Measurements from ENCODE around the gene TMEM273.

The TMEM273 gene, protein sequence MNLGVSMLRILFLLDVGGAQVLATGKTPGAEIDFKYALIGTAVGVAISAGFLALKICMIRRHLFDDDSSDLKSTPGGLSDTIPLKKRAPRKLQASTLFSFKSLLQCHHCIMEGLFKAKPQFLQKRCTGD

DNA sequence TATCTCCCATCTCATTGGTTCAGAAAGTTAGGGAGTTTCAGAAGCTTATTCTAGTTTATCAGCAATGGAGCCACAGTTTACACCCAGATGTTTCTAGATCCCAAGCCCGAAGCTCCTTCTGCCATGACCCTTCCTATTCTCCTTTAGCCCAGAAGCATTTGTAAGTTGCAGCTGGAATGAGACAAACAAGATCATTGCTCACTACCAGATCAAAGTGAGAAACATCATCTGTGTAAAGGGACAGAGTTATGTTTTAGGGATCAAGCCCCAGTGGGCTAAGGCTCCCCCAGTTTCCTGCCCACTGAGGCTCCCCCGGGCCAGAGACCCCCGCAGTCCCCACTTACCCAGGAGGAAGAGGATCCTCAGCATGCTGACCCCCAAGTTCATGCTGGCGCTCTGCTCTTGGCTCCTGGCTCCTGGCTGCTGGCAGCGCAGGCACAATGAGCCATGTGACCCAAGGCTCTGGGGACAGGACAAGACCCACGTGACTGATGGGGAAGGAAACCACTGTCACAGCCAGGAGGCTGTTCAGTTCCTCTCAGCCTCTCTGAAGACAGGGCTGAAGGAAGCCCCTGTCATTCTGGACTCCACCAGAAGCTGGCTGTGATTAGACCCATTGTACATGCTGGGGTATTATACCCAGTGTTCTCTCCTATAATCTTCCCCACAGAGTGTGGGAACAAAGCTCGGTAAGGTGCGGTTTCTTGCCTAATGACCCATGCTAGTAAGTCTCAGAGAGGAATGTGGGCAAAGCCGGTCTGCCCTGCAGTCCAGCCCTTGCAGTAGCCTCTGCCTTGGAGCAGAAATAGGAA lies at the start of gene TMEM273:
TMEM273 (minus strand) TSS at position 442 of the 812 bp plus-strand sequence; CDS start at position 387, 55 bp downstream.
- no peak for DNase-seq (ENCODE audit: low spot score)

DNA sequence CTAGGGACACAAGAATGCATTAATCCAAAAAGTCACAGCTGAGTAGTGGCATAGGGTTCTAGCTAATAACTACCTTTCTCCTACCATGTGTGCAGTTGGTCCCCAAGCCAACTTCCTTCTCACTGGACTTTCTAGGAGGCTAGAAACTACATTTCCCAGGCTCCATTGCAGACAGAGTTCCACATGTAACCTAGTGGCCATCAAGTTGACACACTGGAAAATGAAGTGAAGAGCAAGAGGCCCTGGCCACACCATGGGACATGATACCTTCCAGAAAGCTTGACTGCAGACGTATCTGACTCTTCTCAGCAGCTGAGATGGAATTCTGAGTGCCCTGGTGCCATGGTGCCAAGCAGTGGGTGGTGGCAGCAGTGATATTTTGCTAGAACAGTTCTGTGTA lies 49.8 kb upstream of the TMEM273 start:
- DNase-seq (ENCODE audit: low spot score) = no peak

DNA sequence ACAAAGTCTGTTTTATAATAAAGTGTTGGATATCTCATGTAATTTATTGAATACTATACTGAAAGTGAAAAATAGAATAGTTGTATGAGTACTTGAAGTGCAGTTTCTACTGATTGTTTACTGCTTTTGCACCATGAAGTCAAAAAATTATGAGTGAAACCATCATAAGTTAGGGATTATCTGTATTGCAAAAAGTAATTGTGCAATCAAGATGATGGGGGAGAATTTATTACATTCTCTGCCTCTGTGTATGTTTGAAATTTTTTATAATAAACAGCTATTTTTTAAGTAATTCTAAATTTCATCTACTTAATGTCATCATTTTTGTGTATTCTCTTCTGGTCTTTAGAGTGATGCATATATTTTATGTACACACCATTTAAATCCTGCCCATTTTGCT lies 47.2 kb upstream of the TMEM273 start:
- no peak for DNase-seq (ENCODE audit: low spot score)

DNA sequence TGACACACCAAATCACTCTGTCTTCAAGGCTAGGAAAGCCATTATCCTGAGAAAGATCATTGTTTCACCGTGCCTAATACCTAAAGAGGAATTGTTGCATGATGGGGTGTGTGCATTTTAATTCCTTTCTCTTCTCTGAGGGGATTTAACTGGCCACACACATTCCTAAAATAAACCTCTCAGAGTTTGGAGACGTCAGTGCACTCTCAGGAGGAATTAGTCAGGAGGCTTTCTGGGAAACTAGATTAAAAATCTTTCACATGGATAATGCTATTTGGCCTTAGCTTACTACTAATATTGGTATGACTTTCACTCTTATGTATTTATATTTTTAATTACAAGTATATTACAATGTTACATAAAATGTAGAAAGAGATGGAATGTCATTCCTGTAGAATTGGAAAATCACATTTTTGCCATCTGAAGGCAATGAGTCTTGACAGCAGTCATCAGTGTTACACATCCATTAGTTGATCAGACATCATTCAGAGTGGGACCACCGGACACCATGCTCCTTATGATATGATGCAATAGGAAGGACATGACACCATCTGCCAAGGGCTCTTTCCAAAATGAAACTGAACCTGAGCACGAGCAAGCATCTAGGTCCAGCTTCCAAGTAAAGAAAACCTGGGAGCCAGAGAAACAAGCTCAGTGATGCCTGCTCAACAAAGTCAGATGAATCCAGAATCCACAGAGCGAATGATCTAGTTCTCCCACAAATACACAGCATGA lies 43.1 kb upstream of the TMEM273 start:
- no peak for DNase-seq (ENCODE audit: low spot score)

DNA sequence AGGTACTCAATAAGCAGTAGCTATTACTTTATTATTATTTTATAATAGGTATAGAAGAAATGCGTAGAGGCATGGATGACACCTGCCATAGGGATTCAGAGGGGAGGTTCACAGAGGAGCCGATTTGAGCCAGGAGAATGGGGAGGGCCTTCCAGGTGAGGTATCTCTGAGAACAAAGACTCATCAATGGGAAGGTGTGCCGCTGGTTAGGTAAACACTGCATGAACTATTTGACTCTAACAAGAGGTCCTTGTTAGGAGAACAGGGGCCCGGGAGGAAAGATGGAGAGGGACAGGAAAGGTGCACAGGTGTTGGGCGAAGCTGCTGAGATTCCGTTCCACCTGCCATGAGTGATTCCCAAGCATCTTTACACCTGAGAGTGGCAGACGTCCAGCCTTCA lies 41.8 kb upstream of the TMEM273 start:
- DNase-seq (ENCODE audit: low spot score) = no peak

DNA sequence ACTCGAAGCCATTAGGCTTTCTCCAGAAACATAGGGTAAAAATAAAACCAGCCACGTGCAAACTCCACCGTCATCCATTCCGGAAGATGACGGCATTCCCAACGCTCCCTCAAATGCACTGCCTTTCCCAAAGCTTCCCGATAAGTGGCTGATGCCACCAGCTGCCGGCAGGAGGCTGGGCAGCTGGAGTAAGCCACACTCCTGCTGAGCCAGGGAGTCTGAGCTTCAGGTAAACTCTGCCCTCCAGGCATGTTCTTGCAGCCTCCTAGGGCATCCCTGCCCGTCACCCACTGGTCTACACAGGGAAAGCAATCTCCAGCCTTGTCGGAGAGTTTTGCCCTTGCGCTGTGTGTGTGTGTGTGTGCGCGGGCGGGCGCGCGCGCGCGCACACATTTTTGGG lies 40.5 kb upstream of the TMEM273 start:
- DNase-seq (ENCODE audit: low spot score) = no peak

DNA sequence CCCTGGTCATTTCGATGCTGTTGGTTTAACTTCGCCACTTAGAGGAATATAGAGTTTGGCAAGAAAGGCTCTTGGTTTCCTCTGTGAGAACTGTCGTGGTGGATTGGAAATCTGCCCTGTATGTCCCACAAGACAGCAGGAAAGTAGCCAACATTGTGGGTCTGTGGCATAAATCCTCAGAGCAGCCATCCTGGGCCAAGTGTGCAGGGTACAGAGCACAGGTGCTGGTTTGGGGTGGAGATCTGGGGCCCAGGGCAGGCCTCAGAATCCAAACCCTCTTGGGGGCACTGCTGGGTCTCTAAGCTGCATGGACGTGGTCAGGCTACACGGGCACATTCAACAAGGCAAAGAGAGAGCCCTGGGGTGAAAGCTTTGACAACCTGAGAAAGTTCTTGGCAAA lies 39.2 kb upstream of the TMEM273 start:
- no peak for DNase-seq (ENCODE audit: low spot score)

DNA sequence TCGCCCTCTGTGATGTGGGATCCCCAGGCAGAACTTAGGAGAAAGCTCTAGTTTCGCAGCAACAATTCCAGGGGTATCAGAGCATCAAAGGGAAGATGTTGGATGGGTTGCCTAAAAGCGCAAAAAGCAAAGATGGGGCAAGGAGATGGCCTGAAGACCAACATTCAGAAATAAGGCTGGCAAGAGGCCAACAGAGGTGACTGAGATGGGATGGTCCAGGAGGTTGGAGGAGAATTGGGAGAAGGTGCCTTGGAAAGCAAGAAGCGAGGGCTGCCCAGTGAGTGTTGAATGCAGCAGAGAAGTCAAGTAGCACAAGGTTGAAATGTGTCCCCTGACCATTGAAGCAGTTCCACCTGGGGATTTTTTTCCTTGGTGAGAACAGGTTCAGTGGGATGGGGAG lies 38.4 kb upstream of the TMEM273 start:
- DNase-seq (ENCODE audit: low spot score) = no peak

DNA sequence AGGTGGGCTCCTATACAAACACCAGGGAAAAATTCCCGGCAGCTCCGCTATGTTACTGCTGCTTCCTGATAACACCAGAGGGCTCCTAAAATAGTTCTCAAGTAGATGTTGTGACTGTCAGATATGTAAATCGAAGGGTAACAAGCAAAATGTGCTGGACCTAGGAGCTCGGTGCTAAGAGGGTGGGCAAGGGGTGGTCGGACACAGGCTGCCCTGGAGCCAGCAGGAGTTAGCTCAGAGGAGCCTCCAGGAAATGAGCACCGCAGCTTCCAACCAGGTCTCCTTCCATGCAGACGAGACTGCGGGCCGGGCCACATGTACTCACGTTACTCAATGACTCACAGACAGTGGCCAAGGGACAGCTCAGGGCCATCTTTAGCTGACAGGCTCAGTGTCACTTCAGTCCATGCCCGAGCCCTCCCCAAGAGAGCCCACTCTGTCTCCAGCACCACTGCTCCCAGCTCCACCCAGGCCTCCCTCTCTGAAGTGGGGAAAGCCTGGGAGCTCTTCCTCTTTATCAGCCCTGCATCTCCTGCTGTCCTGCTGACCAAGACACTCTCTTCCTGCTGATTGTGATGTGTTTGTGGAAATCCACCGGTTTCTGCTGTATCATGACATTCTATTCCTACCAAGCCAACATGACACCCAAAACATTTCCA lies 37.2 kb upstream of the TMEM273 start:
- DNase-seq (ENCODE audit: low spot score) = no peak

DNA sequence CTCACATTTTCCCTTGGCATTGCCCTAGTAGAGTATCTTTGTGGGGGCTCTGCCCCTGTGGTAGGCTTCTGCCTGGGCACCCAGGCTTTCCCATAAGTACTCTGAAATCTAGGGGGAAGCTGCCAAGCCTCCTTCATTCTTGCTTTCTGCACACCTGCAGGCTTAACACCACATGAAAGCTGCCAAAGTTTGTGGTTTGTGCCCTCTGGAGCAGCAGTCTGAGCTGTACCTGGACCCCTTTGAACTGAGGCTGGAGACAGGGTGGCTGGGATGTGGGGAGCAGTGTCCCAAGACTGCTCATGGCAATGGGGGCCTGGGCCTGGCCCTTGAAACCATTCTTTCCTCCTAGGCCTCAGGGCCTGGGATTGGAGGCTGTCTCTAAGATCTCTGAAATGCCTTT lies 35.0 kb upstream of the TMEM273 start:
- DNase-seq (ENCODE audit: low spot score) = no peak

DNA sequence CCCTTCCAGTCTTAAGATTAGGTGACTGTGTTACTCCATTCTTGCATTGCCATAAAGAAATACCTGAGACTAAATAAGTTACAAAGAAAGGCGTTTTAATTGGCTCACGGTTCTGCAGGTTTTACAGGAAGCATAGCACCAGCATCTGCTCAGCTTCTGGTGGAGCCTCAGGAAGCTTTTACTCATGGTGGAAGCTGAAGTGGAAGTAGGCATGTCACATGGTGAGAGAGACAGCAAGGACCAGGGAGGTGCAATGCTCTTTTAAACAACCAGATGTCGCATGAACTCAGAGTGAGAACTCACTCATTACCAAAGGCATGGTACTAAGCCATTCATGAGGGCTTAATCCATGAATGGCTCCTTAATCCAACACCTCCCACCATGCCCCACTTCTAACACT lies 34.0 kb upstream of the TMEM273 start:
- no peak for DNase-seq (ENCODE audit: low spot score)

DNA sequence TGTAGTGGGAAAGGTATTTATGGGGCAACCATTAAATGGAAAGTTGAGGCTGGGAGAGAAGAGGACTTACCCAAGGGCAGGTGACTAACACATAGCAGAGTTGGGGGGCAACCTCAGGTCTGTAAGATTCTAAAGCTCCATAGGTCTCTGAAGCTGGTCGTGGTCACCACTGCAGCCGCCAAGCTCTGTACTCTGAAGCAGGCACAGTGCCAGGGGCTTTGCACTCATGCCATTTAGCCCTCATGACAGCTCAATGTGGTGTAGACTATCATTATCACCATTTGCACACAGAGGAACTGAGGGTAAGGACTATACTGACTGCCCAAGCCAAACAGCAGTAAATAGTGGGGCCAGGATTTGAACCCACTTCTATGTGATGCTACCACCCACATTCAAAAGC lies 32.5 kb upstream of the TMEM273 start:
- DNase-seq (ENCODE audit: low spot score) = no peak

DNA sequence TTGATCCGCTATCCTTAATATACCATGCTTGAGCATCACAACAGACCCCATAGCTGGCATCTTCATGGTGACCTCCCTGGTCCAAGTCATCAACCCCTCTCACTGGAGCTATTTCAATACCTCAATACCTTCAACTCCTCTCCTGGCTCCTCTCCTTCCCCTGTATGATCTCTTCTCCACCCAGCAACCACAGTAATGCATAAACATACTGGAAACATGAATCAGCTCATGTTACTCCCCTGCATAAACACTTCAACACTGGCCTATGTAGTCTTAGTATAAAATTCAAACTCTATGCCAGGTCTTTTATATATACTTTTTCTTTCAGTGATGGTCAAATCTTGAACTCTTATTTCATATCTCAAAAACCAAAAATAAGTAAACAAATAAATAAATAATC lies 31.8 kb upstream of the TMEM273 start:
- no peak for DNase-seq (ENCODE audit: low spot score)

DNA sequence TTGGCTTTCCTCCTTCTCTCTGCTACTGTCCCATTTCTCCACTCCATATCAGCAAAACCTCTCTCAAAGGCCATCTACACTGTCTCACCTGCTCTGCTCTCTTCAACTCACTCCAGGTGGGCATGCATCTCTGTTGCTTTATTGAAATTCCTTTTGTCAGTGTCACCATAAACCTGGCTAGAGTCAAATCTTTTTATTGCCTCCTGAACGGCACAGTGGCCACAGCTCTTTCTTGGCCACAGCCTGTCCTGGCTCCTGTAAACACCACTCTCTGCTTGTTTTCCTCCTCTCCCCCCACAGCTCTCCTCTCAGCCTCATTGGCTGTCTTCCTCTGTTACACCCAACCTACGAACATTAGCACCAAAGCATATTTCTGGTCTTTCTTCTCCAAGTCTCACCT lies 31.1 kb upstream of the TMEM273 start:
- no peak for DNase-seq (ENCODE audit: low spot score)

DNA sequence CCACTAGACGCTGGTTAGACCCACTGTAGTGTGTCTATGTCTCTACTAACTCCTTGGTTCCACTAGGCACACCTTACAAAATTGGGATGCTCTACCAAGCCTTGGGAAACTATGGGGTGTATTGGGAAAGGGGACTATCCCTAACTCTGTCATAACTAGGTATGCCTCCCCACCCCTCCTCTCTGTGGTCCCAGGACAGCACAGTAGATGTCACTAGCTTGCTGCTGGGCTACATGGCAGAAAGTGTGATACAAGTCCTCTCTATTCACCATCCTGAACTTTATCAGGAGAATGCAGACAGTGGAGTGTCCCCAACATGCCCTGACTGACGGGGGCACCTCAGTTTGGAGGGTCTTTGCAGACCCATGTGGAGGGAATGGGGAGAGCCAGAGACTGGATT lies 30.3 kb upstream of the TMEM273 start:
- DNase-seq (ENCODE audit: low spot score) = no peak

DNA sequence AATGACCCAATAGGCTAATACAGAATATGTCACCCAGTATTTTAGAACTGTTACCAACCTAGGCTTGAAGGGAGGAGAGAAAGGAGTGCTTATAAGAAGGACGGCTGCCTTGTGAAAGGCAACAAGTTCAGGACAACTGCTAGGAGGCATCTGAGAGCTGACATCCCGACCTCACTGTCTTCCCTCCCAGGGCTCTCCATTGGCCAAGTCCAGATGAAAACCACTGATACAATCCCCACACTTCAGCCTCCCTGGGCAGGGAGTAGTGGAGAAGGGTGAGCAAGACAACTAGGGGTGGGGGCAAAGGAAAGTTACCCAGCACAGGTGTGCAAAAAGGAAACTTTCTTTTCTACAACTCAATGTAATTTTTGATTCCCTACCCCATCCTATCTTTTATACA lies 29.5 kb upstream of the TMEM273 start:
- no peak for DNase-seq (ENCODE audit: low spot score)

DNA sequence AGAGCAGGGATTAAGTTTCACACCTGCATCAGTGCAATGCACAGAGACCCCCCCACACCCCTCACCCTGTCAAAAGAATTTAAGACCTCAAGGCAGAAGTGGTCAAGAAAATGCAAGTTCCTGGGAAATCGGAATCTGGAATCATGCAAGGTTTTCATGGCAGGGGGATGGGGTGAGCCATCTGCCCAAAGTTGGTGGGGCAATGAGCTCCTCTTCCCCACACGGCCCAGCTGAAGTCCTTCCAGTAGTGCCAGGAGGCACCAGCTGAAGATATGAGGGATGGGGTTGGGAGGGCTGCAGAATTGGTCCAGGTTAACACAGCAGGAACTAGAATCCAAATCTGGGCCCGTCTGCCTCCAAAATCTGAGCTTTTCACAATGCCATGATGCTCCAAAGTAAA lies 25.0 kb upstream of the TMEM273 start:
- DNase-seq (ENCODE audit: low spot score) = no peak

DNA sequence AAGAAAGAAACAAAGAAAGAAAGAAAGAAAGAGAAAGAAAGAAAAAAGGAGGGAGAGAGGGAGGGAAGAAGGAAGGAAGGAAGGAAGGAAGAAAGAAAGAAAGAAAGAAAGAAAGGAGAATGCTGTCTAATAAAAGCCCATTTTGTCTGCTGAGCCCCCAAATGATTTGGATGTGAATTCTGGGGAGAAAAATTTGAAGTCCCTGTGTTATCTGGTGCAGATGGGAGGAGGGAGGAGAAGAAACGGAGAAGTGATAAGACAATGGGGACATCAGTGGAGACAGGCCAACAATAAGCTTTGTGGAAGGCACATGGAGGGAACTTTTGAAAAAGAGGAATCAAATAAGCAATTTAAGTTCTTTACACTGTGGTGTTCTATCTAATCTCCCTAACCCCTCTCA lies 24.6 kb upstream of the TMEM273 start:
- DNase-seq (ENCODE audit: low spot score) = no peak

DNA sequence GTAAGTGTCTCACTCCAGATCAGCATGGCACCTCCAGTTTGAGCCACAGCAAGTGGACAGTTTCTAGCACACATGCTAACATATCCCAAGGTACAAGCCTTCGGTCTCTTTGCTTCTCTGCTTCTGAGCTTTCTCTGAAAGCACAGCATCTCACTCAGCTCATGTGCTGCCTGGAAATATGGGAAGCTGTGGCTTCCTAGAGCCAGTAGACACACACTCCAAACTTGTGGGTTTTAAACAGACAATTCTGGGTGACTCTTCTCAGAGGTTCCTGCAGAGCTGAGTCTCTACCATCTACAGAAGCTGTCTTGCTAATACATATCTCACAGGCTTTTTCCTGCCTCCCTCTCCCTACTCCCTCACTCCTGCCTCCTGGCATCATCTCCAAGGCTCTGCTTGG lies 23.9 kb upstream of the TMEM273 start:
- no peak for DNase-seq (ENCODE audit: low spot score)

DNA sequence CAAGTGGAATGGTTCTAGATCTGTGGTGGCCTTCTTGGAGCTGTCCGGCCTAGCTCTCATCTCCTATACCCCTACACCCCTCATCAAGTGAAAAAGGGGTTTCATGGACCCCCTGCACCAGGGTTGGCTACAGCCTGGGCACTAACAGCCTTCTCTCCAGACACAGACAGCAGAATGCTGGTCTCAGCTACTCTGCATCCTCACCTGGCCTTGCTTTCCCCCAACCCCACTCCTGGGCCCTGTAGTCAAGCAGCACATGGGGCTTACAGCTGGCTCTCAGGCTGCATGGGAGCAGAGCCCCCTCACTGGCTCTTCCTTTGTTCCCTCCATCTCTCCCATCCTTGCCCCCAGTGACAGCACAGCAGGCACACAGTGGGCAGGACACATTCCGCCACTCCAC lies 20.8 kb upstream of the TMEM273 start:
- DNase-seq (ENCODE audit: low spot score) = no peak

DNA sequence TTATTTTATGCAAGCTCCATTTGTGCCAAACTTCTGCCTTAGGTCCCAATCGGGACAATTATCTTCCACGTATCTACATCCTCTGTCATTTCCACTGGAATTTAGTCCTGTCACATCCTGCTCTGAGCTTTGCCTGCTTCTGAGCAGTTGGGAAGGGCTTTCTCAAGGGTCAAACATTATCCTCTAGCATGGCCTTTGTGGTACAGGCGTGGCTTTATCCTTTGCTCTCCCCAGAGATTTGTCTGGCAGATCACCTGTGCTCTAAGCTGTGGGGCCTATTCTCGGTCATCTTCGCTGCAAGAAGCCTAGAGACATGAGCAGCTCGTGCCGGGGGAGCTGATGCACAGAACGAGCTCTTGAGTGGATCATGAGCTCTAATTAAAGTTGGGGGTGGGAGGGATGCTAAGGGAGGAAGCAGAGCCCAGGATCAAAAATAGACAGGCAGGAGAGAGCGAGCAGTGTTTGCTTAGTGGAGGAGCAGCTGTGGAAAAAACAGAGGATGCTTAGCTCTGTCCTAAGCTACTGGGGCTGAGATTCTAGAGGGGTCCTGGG lies 19.8 kb upstream of the TMEM273 start:
- DNase-seq (ENCODE audit: low spot score) = no peak

DNA sequence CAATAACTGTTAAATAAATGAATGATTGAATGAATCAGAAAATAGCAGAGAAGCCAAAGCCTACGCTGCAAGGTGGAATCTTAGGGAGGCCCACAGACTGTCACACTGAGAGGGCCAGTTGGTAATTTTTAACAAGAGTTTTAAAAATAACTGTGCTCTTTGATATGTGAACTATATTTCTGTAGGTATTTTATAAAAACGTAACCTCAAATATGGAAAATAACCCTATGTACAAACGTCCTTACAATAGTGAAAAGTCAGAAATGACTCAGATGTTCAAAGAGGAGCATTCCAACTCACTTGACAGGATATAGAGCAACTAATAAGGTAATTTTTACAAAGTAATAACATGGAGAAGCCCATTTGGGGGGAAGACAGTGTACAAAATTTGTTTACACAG lies 18.9 kb upstream of the TMEM273 start:
- no peak for DNase-seq (ENCODE audit: low spot score)

DNA sequence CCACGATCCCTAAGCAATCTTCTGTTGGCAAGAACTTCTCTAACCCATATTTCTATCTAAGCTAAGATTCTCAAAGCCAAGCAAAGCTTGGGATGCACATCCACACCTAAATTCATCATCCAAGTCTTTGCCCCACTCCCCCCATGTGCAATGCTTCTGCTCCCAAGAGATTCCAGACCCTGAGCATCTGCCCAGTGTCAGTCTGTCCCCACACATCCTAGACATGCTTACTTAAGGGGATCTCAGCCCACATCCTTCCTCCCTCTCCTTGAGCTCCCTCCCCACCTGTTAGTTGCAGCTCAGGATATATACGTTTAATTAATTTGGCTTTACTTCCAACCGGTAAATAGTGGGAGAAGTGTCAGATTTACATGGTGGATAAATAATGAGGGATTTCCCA lies 17.0 kb upstream of the TMEM273 start:
- DNase-seq (ENCODE audit: low spot score) = no peak

Data from hematopoietic multipotent progenitor cell treated with erythropoietin and hydrocortisone succinate and interleukin-3 and kit ligand, for 15 days (in vitro differentiated cells).